Raji (cell line): ENCODE data around the gene SIGLEC1.

ENCODE experiments used
- POLR2A ChIP-seq: IDR thresholded peaks from 2 replicates; pipeline ENCODE4 v1.6.1; 2011; ENCODE audit warnings: low read depth, low read length, control low read depth; ENCODE audit not compliant: insufficient read depth

Gene SIGLEC1

DNA sequence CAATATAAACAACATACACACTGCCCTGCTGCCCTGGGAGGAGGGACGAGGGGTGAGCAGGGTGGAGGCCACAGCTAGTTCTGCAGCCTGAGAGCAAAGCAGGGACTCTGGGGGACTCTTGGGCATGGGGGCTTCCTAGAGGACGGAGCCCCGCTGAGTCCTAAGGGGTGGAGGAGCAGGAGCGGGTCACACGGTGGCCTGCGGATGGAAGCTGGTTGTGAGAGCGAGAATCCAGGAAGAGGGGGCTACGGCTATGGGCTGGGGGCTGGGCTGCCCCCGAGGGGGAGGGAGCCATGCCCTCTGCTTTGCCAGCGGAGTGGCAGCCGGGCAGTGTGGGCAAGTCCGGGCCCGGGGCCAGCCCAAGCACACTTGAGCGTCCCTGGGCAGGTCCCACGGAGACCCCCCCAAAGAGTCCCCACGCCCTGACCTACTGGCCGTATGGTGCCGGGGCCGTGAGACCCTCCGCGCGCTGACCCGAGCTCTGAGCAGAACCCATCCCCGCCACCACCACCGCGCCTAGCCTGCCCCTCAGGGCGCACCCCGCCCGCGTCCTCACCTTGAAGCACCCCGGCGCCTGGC, 31.0 kb downstream of the SIGLEC1 start:
- TF ChIP-seq POLR2A: no peak

DNA sequence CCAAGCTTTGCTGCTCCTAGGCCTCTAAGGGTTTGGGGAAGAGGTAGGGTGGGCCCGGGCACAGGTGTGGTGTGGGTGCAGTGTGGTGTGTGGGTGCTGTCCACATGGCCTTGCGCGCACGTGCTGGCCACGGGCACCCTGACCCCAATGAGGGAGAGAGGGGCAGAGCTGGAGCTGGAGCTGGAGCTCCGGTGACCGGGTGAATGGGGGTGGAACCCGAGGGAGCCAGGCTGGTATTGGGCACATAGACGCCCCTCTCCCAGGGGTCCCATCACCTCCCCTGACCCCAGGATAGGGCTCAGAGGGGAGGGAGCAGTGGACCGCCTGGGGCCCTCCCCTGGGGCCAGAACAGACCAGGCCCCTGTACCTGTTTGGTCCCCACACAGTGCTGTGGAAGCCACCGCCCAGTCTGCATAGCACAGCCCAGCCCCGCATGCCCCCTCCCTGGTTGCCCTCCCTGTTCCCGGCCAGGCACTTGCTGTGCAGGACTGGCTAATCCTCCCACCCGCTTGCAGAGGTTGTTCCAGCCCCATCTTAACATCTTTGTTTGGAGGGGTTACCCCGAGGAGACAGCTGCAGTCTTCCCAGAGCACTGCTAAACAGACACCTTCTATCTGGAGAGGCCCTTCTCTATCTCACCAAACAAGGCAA, 31.6 kb downstream of the SIGLEC1 start:
- no peak for TF ChIP-seq POLR2A

DNA sequence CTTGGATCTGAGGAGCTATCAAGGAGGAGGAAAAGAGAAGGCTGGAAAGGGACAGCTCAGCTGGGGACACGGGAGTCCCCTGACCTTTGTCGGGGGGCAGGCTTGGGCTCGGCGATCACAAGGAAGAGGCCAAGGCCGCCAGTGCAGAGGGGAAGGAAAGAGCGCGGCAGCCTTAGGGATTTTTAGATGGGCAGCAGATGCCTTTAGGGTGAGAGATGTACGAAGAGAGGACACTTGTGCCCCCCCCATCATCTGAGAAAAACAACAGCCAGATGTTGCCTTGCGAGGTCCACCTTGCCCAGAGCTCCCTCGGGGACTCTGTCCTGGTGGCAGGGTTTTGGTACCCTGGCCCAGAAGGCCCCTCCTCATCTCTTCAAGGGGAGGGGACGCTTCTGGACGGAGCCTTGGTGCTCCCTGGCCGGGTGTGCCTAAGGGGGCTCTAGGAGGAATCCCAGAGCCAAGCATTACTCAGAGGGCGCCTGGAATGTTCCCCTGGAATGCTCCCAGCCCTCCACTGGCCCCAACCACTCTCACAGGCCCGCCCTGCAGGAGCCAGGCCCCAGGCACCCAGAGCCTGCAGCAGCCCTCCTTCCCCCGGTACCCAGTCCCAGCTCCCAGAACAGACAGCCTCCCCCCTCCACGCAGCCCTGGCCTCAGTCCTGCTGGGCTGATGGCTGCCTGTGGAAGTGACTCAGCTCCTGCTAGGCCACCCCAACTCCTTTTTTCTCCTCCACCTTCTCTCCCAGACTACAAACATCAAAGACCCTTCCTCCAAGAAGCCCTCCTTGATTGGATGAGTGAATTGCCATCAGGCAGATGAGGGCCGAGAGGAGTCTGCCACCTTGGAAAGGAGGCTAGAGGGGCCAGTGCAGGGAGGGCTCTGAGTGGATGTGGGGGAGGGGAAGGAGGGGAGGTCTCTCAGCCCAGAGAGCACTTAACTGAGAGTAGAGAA, 32.4 kb downstream of the SIGLEC1 start:
- no peak for TF ChIP-seq POLR2A

DNA sequence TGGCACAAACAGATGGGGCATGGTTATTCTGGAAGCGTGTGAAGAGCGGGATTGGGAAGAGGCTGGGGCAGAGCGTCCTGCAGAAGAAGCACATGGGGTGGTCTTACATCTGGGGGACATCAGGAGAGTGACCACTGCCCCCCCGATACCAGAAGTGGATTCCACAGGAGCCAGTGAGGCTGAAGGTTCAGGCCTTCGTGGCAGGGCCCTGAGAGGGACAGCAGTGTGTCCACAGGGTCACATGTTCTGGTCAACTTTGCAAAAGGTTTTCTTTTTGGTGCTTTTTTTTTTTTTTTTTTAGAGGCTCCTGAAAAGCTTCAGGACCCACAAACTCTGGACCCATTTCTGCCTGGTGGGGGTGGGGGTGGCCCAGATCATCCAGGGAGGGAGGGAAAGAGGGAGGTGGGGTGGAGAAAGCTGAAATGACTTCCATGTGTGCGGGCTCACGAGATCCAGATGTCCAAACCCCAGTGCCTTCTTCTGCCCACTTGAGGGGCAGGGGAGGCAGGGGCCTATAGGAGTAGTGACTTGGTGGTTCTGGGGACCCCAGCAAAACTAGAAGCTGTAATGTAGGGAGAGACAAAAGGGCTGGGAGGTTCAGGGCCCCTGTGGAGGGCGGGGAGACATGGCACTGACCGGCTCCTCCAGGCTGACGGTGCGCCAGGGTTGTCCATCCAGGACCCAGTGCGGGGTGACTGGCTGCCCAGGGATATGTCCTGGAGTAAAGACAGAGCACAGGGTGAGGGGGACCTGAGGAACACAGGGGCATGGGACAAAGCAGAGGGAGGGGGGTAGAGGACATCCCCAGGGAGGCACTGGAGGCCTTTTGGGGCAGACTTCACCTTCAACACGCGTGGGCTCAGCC, 33.3 kb downstream of the SIGLEC1 start:
- no peak for TF ChIP-seq POLR2A

DNA sequence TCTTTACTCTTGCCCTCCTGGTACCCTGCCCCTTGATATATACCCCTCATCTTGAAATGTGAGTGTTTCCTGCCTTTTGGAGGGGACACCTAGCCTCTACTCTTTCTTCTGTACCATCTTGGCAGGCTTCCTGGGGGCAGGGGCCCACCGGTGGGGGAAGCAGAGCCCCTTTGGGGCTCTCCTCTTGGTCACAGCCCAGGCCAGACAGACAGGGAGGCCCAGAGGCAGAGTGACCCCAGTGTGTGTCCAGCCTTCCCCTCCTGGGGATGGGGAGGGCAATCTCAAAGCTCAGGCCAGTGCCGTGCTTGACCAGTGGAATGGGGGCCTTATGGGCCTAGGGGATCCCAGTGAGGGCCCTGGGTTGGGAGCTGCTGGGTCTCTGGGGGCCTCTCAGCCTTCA, 34.2 kb downstream of the SIGLEC1 start:
- no peak for TF ChIP-seq POLR2A

DNA sequence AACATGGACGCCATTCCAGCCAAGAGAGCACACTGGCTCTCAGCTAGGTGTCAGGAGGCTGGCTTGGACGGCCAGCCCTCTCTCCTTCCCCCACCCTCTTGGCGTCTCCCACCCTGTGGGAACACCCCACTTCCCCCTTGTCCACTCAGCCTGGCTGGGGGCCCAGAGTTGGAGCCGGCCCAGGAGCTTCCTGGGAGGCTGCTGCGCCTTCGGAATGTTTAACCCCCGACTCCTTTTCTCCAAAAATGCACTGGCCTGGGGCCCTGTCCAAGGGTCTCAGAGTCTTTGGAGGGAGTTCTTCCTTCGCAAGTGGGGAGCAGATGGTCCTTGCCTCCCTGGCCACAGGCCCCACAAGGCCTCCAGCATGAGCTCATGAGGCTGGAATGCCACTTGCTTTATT, 34.7 kb downstream of the SIGLEC1 start:
- no peak for TF ChIP-seq POLR2A

DNA sequence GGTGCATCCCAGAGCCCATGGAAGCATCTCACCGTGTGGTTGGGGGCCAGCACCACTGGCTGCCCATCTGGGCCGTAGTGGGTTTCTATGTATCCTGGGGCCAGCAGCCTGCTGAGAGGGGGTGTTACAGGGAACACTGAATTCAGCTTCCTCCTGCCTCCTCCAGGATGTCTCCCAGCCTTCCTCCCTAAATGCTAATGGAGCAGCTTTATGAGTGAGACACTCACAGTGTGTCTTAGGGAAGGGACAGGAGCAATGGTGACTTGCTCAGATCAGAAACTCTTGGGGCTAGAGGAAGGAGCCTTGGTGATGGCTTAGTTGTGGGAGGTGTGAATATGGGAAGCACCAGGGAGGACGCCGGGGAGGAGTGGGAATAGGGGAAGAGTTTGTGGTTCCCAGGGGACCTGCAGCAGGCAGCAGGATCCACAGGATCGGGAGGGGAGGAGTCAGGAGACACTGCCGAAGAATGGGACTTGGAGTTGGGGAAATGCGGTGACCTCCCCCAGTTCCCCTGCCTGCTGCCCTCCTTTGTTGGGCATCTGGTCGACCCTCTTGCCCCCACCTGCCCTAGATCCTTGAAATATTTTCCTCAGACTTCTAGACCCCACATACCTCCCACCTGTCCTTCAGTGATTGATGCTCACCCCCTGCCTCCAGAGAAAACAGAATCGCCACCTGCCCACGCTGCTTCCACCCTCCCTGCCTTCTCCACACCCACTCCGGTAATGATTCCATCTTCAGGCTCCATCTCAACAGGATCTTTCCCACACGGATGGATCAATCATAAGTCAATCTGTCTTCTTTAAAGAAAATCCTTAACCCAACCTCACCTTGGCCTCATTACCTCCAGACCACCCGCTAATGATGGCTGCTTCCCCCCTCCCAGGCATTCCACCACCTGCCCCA, 37.2 kb downstream of the SIGLEC1 start:
- TF ChIP-seq POLR2A: no peak

DNA sequence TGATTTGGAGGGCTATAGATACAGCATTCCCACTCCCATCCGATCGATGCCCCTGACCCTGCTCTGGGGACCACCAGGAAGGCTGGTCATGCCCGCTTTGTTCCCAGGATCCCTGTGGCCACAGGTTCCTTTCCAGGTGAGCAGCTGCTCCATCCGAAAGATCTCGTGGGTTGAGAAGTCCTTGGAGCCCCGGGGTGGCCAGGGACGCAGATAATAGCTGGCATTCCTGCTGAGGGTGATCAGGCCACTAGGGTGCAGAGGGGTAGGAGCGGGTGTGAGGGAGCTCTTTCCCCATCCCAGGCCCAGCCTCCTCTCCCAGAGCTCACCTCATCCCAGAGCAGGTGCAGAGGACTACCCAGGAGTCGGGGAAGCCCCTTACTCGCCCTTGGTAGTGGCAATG, 38.0 kb downstream of the SIGLEC1 start:
- no peak for TF ChIP-seq POLR2A

DNA sequence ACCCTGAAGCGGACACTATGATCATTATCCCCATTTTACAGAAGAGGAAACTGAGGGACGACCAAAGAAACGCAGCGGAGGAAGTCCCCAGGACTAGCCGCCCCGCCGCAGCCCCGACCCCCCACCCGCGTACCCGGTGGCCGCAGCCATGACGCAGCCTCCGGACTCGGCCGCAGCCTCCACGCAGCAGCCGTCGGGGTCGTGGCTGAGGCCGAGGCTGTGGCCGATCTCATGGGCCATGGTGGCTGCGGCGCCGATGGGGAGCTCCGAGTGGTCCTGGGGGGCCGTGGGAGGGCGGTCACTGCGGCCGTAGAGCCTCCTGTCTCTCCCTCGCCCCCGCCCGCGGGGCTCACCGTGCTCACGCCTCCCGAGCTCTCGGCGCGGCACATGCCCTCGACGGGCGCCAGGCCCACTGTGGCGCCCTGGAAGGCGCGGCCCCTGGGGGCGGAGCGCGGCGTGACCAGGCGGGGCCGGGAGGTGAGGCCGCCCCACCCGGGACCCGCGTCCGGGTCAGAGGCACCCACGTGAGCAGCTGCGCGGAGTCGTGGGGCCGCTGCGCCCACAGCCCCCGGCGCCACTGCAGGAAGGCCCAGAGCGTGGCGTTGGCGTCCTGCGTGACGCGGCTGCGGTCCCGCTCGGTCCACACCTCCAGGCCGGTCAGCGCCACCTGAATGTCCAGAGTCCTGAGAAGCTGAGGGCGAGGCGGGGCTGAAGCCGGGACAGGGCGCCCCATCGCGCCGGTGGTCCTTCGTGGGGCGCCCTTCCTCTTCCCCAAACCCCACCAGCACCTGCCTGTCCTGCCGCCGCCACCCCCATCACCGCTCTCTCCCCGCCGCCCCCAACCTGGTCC, 39.0 kb downstream of the SIGLEC1 start:
- no peak for TF ChIP-seq POLR2A

DNA sequence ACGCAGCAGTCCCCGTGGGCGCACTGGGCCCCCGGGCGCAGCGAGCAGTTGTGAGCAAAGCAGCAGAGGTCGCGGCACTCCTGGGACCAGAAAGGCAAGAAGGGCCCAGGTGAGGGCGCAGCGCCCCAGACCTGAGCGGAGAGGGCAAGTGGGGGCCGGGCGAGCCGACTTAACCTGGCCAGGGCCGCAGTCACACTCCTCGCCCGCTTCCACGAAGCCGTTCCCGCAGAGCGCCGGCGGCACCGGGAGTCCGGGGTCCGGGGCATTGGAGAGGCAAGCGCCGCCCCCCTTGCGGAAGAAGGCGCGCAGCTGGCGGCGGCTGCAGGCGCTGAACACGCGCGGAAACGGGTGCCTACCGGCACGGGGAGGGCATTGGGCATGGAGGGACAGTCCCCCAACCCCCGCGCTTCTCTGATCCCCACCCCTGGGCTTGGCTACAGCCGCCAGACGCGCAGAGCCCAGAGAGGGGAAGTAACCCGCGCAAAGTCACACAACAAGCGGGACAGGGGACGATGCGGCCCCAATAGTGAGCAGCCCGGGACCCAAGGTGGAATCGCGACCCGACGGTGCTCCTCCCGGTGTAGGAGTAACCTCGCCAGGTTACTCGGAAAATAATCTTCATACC, 39.7 kb downstream of the SIGLEC1 start:
- TF ChIP-seq POLR2A: no peak

DNA sequence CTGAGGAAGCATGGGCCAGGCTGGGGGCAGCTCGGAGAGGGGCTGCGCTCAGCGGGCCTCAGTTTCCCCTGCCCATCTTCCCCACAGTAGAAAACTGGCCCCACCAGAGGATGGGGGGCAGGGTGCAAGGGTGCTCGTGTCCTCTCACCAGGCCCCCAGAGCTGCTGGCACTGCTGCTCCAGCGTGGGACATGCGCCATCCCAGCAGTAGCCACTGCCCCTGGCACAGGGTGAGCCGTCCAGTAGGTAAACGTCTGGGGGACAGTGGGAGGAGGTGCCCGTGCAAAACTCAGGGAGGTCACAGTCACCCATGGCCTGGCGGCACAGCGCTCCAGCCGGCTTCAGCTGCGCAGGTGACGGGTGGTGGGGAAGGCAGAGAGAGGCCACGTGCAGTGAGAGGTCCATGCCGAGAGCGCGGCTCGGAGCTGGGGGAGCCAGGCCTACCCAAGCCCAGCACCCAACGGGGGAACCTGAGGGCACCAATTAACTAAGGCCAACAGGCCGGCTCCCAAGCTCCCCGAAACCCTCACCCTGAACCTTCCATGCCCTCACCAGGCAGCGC, 40.3 kb downstream of the SIGLEC1 start:
- no peak for TF ChIP-seq POLR2A

DNA sequence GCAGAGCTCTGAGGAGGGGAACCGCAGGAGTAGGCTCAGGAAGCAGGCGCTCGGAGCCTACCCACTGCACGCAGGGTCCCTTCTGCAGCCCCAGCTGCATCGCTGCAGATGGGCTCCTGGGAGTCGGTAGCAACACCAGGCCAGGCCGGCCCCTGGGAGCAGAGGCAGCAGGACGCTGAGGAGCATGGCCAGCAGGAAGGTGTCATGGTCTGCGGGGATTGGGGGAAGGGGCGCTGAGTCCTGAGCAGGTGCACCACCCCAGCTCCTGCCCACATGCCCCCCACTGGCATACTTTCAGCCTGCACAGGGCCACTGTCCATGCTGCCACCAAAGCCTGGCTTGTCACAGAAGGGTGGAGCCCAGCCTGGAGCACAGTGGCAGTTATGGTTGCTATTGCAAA, 41.5 kb downstream of the SIGLEC1 start:
- TF ChIP-seq POLR2A: no peak
